ENCODE measurements around the gene IQSEC3. TPM values are rescaled to one million over a fixed set of nuclear protein-coding genes. Genes with fewer than 3 reads are reported as not detected.
A peak's percentile ranks its signal among the peaks of the same experiment; 100 is the strongest.
"Not testable (repeated sequence)": the region's sequence is repeated elsewhere in the genome, so short reads cannot be mapped to it uniquely, and the experiment has no call there.

Gene IQSEC3
- total RNA-seq, 1 experiment from 2014 or later, result not detected

GRCh38 chr12:72018-72417 is 5.5 kb downstream of the IQSEC3 start:
- not testable (repeated sequence) for H3K9me3 ChIP-seq, H3K4me3 ChIP-seq, DNase-seq, H3K36me3 ChIP-seq
- peaks cover 18% of the 10 kb centered on the region for H3K27me3 ChIP-seq

GRCh38 chr12:74420-75190 is 8.0 kb downstream of the IQSEC3 start:
- H3K36me3 ChIP-seq, H3K4me3 ChIP-seq, H3K9me3 ChIP-seq, DNase-seq: not testable (repeated sequence)
- peaks cover 14% of the 10 kb centered on the region for H3K27me3 ChIP-seq

GRCh38 chr12:75541-75940 is 9.0 kb downstream of the IQSEC3 start:
- H3K9me3 ChIP-seq, H3K27me3 ChIP-seq: not testable (repeated sequence)

GRCh38 chr12:76102-76501 is 9.5 kb downstream of the IQSEC3 start:
- H3K4me3 ChIP-seq, DNase-seq, H3K27me3 ChIP-seq, H3K36me3 ChIP-seq, H3K9me3 ChIP-seq: not testable (repeated sequence)

More at GRCh38 chr12:75541-75940, 9.0 kb downstream of the IQSEC3 start:
- not testable (repeated sequence) for DNase-seq, H3K4me3 ChIP-seq, H3K36me3 ChIP-seq

- not testable (repeated sequence) for H3K36me3 ChIP-seq, H3K9me3 ChIP-seq
Observed at GRCh38 chr12:76551-76950, 10.0 kb downstream of the IQSEC3 start.

GRCh38 chr12:77101-77719 is 10.6 kb downstream of the IQSEC3 start:
- peaks cover 10% of the 10 kb centered on the region; the same call in 1 of the 2 replicates for H3K27me3 ChIP-seq
- not testable (repeated sequence) for DNase-seq, H3K4me3 ChIP-seq

More at GRCh38 chr12:76551-76950, 10.0 kb downstream of the IQSEC3 start:
- H3K4me3 ChIP-seq, DNase-seq: not testable (repeated sequence)
- peaks cover 10% of the 10 kb centered on the region; the same call in 1 of the 2 replicates for H3K27me3 ChIP-seq

GRCh38 chr12:77769-78383 is 11.3 kb downstream of the IQSEC3 start:
- H3K36me3 ChIP-seq, result not testable (repeated sequence)
- peaks cover 12% of the 10 kb centered on the region for H3K27me3 ChIP-seq
- DNase-seq, result peak; percentile 57

More at GRCh38 chr12:77101-77719, 10.6 kb downstream of the IQSEC3 start:
- H3K9me3 ChIP-seq, H3K36me3 ChIP-seq: not testable (repeated sequence)

GRCh38 chr12:78981-79380 is 12.4 kb downstream of the IQSEC3 start:
- no peak for DNase-seq
- Histone ChIP-seq H3K4me3 (no peak overlapping the region), H3K36me3 (no peaks in the 10 kb centered on the region), H3K9me3 (no peaks in the 10 kb centered on the region), H3K27me3 (peaks cover 13% of the 10 kb centered on the region)

More at GRCh38 chr12:77769-78383, 11.3 kb downstream of the IQSEC3 start:
- H3K4me3 ChIP-seq, H3K9me3 ChIP-seq: not testable (repeated sequence)

GRCh38 chr12:80681-81190 is 14.2 kb downstream of the IQSEC3 start:
- Histone ChIP-seq H3K36me3 (no peaks in the 10 kb centered on the region), H3K9me3 (no peaks in the 10 kb centered on the region), H3K4me3 (no peak overlapping the region), H3K27me3 (peaks cover 9% of the 10 kb centered on the region)
- DNase-seq, result no peak

- H3K36me3 ChIP-seq, result no peaks in the 10 kb centered on the region
- no peaks in the 10 kb centered on the region for H3K9me3 ChIP-seq
- DNase-seq, result no peak
- no peak overlapping the region for H3K4me3 ChIP-seq
- peaks cover 9% of the 10 kb centered on the region for H3K27me3 ChIP-seq
Observed at GRCh38 chr12:82740-83139, 16.2 kb downstream of the IQSEC3 start.

GRCh38 chr12:84056-84455 is 17.5 kb downstream of the IQSEC3 start:
- Histone ChIP-seq H3K36me3 (no peaks in the 10 kb centered on the region), H3K9me3 (no peaks in the 10 kb centered on the region), H3K4me3 (no peak overlapping the region), H3K27me3 (peaks cover 9% of the 10 kb centered on the region)
- peak; percentile 57 for DNase-seq

- Histone ChIP-seq H3K36me3 (no peaks in the 10 kb centered on the region), H3K4me3 (no peak overlapping the region), H3K9me3 (peaks cover 4% of the 10 kb centered on the region; the same call in 1 of the 2 replicates), H3K27me3 (peaks cover 6% of the 10 kb centered on the region)
- DNase-seq, result peak; percentile 57
Observed at GRCh38 chr12:85191-85666, 18.7 kb downstream of the IQSEC3 start.

- H3K27me3 ChIP-seq, result peaks cover 2% of the 10 kb centered on the region
- no peak for DNase-seq
- no peak overlapping the region for H3K4me3 ChIP-seq
- peaks cover 4% of the 10 kb centered on the region; the same call in 1 of the 2 replicates for H3K9me3 ChIP-seq
- no peaks in the 10 kb centered on the region for H3K36me3 ChIP-seq
Observed at GRCh38 chr12:87315-87714, 20.7 kb downstream of the IQSEC3 start.

GRCh38 chr12:87856-88255 is 21.3 kb downstream of the IQSEC3 start:
- peaks cover 1% of the 10 kb centered on the region; the same call in 1 of the 2 replicates for H3K27me3 ChIP-seq

GRCh38 chr12:89653-90052 is 23.1 kb downstream of the IQSEC3 start:
- no peak for DNase-seq
- no peaks in the 10 kb centered on the region for H3K36me3 ChIP-seq
- H3K4me3 ChIP-seq, result no peak overlapping the region
- peaks cover under 1% of the 10 kb centered on the region; the same call in 1 of the 2 replicates for H3K27me3 ChIP-seq
- peaks cover 4% of the 10 kb centered on the region; the same call in 1 of the 2 replicates for H3K9me3 ChIP-seq

More at GRCh38 chr12:87856-88255, 21.3 kb downstream of the IQSEC3 start:
- no peak for DNase-seq
- Histone ChIP-seq H3K9me3 (peaks cover 4% of the 10 kb centered on the region; the same call in 1 of the 2 replicates), H3K4me3 (no peak overlapping the region), H3K36me3 (no peaks in the 10 kb centered on the region)

- Histone ChIP-seq H3K9me3 (peaks cover 4% of the 10 kb centered on the region; the same call in 1 of the 2 replicates), H3K4me3 (no peak overlapping the region), H3K27me3 (peaks cover 10% of the 10 kb centered on the region; the same call in 1 of the 2 replicates), H3K36me3 (no peaks in the 10 kb centered on the region)
- DNase-seq, result no peak
Observed at GRCh38 chr12:91213-91612, 24.6 kb downstream of the IQSEC3 start.

All from MG63 (cell line).